ENCODE results near the gene SLC4A11. TPM values are rescaled to one million over a fixed set of nuclear protein-coding genes. Genes with fewer than 3 reads are reported as not detected.
A peak's percentile ranks its signal among the peaks of the same experiment; 100 is the strongest.

SLC4A11 gene
- polyA plus RNA-seq, 1 experiment: 0.53 TPM

DNA sequence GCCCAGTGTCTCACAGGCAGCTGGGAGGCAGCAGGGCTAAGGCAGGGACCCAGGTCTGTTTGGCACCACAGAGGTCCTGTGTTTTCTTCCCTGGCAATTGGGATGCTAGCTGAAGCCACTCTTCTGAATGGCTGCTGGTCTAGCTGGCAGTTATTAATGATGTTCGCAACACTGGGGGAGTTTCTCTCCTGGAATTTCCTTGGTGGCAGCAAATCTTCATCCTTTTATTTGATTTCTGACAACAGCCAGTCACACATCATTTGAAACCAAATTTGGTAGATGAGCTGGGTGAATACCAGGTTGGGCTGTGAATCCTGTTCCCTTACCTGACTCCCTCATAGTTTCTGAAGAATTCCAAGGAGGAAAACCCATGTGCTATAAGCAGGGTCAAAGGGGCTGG is 40.8 kb upstream of the SLC4A11 start:
- H3K9me3 ChIP-seq (ENCODE audit: control insufficient read depth, insufficient read depth, low read length): no peaks in the 10 kb centered on the region
- DNase-seq (ENCODE audit: low read depth, low spot score): no peak
- CTCF ChIA-PET: interaction anchor here (2.3 kb wide), 1 partner anchor 61 kb away, joined by 6 read pairs; no protein-coding TSS in a partner anchor
- no peaks in the 10 kb centered on the region for H3K27me3 ChIP-seq (ENCODE audit: control insufficient read depth, insufficient read depth, low read length)
- POLR2A ChIA-PET: no interaction called here
- no peak overlapping the region for H3K4me3 ChIP-seq (ENCODE audit: low read depth, low read length)
- TF ChIP-seq, protein P1, sequence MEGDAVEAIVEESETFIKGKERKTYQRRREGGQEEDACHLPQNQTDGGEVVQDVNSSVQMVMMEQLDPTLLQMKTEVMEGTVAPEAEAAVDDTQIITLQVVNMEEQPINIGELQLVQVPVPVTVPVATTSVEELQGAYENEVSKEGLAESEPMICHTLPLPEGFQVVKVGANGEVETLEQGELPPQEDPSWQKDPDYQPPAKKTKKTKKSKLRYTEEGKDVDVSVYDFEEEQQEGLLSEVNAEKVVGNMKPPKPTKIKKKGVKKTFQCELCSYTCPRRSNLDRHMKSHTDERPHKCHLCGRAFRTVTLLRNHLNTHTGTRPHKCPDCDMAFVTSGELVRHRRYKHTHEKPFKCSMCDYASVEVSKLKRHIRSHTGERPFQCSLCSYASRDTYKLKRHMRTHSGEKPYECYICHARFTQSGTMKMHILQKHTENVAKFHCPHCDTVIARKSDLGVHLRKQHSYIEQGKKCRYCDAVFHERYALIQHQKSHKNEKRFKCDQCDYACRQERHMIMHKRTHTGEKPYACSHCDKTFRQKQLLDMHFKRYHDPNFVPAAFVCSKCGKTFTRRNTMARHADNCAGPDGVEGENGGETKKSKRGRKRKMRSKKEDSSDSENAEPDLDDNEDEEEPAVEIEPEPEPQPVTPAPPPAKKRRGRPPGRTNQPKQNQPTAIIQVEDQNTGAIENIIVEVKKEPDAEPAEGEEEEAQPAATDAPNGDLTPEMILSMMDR (IDR thresholded peaks at IDR 0.05; ENCODE audit: low read depth, low read length): no peak
- H3K27ac ChIP-seq (ENCODE audit: low read depth, low read length): no peak overlapping the region

DNA sequence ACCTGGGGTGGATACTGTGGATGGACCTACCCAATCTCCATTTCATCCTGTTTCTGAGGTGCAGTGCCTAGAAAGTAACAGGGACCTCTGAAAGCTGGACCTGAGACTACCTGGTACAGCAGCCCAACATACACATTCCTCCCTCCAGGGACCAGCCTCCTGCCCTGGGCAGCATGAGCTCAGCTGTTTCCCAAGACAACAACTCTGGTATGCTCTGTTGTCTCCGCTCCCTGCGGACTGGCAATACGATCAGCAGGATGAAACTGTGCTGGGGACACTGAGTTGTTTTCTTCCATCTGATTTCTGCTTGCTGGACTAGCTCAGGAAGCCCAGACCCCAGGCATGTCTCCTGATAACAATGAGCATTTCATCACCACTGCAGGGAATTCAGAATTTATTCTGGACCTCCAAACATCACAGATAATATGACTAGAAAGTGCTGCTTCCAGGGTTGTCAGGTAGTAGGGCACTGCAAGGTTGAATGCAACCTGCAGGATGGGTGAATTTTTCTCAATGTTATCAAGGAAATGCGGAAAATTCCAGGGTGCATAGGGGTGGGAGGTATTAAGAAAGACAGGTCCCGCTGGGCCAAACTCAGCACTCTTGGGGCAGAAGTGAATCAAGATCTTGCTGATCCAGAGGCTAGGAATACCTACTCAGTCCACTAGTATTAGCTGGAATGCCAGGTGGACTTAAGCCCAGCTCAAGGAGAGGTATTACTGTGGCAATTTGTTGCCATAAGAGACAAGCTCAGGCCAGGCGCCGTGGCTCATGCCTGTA is 38.9 kb upstream of the SLC4A11 start:
- TF ChIP-seq, protein P1 (IDR thresholded peaks at IDR 0.05; ENCODE audit: low read depth, low read length): no peak
- CTCF ChIA-PET: interaction anchor here (0.6 to 2.3 kb wide), 2 partner anchors 59 kb away, joined by 3 to 6 read pairs; no protein-coding TSS in a partner anchor

DNA sequence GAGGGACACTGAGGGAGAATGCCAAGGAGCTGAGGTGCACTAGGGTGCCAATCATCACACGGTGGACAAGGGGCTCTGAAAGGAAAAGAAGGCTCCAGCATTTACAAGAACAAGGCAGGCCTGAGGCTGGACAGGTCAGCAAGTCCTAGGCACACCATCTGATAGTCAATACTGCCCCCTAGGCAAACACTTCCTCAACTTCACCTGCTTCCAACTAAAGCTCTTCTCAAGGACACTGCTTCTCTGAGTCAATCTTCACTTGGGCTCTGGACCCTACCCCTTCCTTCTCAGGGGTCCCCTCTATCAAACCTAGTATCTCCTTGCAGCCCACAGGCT is 37.7 kb upstream of the SLC4A11 start:
- POLR2A ChIA-PET: interaction anchor here (0.6 kb wide), 1 partner anchor 1728 kb away, joined by 3 read pairs; no protein-coding TSS in a partner anchor
- Histone ChIP-seq H3K27me3 (ENCODE audit: control insufficient read depth, insufficient read depth, low read length) (no peaks in the 10 kb centered on the region), H3K4me3 (ENCODE audit: low read depth, low read length) (no peak overlapping the region), H3K9me3 (ENCODE audit: control insufficient read depth, insufficient read depth, low read length) (no peaks in the 10 kb centered on the region), H3K27ac (ENCODE audit: low read depth, low read length) (no peak overlapping the region)
- TF ChIP-seq, protein P1 (IDR thresholded peaks at IDR 0.05; ENCODE audit: low read depth, low read length): peak; percentile 11; the same call in 1 of the 2 replicates
- no peak for DNase-seq (ENCODE audit: low read depth, low spot score)
- CTCF ChIA-PET: interaction anchor here (0.5 to 0.9 kb wide), 4 partner anchors 10 to 223 kb away, joined by 3 to 5 read pairs (median 4); no protein-coding TSS in a partner anchor

More for the DNA sequence above, 38.9 kb upstream of the SLC4A11 start:
- Histone ChIP-seq H3K27ac (ENCODE audit: low read depth, low read length) (no peak overlapping the region), H3K27me3 (ENCODE audit: control insufficient read depth, insufficient read depth, low read length) (no peaks in the 10 kb centered on the region), H3K4me3 (ENCODE audit: low read depth, low read length) (no peak overlapping the region), H3K9me3 (ENCODE audit: control insufficient read depth, insufficient read depth, low read length) (no peaks in the 10 kb centered on the region)
- POLR2A ChIA-PET: no interaction called here
- no peak for DNase-seq (ENCODE audit: low read depth, low spot score)

DNA sequence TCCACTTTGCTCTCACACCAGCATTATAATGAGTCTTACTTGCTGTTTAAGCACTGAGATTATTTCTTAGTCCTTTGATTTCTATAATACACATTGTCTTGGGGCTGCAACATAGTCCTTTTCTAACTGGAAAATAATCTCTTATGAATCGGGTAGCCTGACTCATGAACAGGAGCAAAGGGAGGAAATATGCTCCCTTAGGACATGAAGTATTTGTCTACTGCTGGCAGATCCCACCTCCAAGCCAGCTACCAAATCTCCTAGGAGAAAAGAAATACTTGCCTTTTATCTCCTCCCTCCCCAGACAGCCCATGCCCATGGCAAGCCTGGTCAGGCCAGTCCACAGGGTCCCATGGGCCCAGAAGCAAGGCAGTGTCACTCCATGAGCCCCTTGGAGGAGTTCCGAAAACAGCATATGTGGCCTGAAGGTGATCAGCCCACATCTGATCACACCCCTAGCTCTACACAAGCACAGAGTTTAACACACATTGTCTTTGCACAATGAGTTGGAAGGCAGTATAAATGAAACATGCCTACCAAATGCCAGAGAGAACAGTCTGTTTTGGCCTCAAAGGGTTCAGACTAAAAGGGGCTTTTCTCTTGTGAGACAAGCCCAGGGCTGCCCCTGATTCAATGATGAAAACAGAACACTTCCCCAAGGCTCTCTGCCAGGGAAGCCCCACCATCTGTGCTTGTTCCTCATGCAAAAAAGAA is 37.1 kb upstream of the SLC4A11 start:
- Histone ChIP-seq H3K27me3 (ENCODE audit: control insufficient read depth, insufficient read depth, low read length) (no peaks in the 10 kb centered on the region), H3K4me3 (ENCODE audit: low read depth, low read length) (no peak overlapping the region), H3K9me3 (ENCODE audit: control insufficient read depth, insufficient read depth, low read length) (no peaks in the 10 kb centered on the region), H3K27ac (ENCODE audit: low read depth, low read length) (no peak overlapping the region)
- TF ChIP-seq, protein P1 (IDR thresholded peaks at IDR 0.05; ENCODE audit: low read depth, low read length): no peak
- no peak for DNase-seq (ENCODE audit: low read depth, low spot score)
- POLR2A ChIA-PET: interaction anchor here (0.6 kb wide), 1 partner anchor 1729 kb away, joined by 3 read pairs; no protein-coding TSS in a partner anchor
- CTCF ChIA-PET: interaction anchor here (0.5 to 0.9 kb wide), 2 partner anchors 57 to 58 kb away, joined by 3 to 7 read pairs; no protein-coding TSS in a partner anchor
